HepG2 (cell line): Measurements from ENCODE around the gene SLC16A7. TPM values are rescaled to one million over a fixed set of nuclear protein-coding genes. Genes with fewer than 3 reads are reported as not detected.

Experiments
- ATAC-seq: fragments of 200-7000 bp; cut with Tn5 transposase; 3 replicates; pipeline ENCODE4 v1.9.1; 2020; ENCODE audit warnings: mild to moderate bottlenecking, moderate library complexity
- BruUV-seq: library from RNA; stranded (reverse); fragments of 400-500 nt; replicated peaks from 2 replicates; lab custom pipeline; 2021; lab: Mats Ljungman, UMichigan
- CTCF ChIA-PET: fragments of 300-600 bp; formaldehyde crosslinking; extraction: SDS; loops from one replicate; lab custom pipeline; 2021; ENCODE audit warnings: low total read pairs, inconsistent platforms, low intra/inter-chr PET ratio; lab: Yijun Ruan, JAX
- POLR2A ChIA-PET: fragments of 350-600 bp; sonication (Branson Sonifier 250); formaldehyde crosslinking; loops from one replicate; lab custom pipeline; 2020; ENCODE audit warnings: antibody characterized with exemption, inconsistent platforms; lab: Yijun Ruan, JAX
- DNase-seq: peaks from one replicate; pipeline ENCODE4 v3.0.0-alpha.2; 2015; ENCODE audit warnings: low spot score
- FAIRE-seq: peaks from 3 replicates; lab custom pipeline; 2011; peaks lifted over from hg19 to GRCh38; lab: Jason Lieb, UNC
- H2AFZ ChIP-seq: one replicate; pipeline ENCODE4 v1.6.1; 2011; ENCODE audit warnings: low read length, inconsistent platforms
- H3K27ac ChIP-seq: fragments of 300-600 bp; 3 replicates; pipeline ENCODE4 v1.8.0; 2011; ENCODE audit warnings: mixed run types, mild to moderate bottlenecking, mixed read lengths, low read length, inconsistent platforms; ENCODE audit not compliant: insufficient read depth; ENCODE audit errors: extremely low read length
- H3K27me3 ChIP-seq, 2 experiments: fragments of 200-600 bp in 1 of 2; 2 replicates in 1 of 2; 3 replicates in 1 of 2; pipeline versions ENCODE4 v1.6.0 to v1.8.0; 2011; ENCODE audit warnings: low read length in 2 of 2, mild to moderate bottlenecking in 2 of 2, moderate library complexity in 2 of 2, inconsistent platforms in 1 of 2; ENCODE audit not compliant: insufficient read depth in 2 of 2, control insufficient read depth in 1 of 2
- H3K36me3 ChIP-seq, 2 experiments: fragments of 200-600 bp in 1 of 2; replicated peaks in 1 of 2; 2 replicates in 1 of 2; 3 replicates in 1 of 2; pipeline versions ENCODE4 v1.5.1 to v1.8.0; 2011; ENCODE audit warnings: low read length in 2 of 2, inconsistent platforms in 1 of 2; ENCODE audit not compliant: insufficient read depth in 2 of 2, control insufficient read depth in 1 of 2
- H3K4me1 ChIP-seq: 2 replicates; pipeline ENCODE4 v1.5.1; 2012; ENCODE audit warnings: low read length, inconsistent platforms; ENCODE audit not compliant: insufficient read depth
- H3K4me2 ChIP-seq: 2 replicates; pipeline ENCODE4 v1.6.0; 2011; ENCODE audit warnings: low read depth, low read length, inconsistent platforms
- H3K4me3 ChIP-seq, 3 experiments: fragments of 200-600 bp in 1 of 3; sonication (generic), shearing (Covaris generic) in 1 of 3; replicated peaks in 1 of 3; 2 replicates each; pipeline ENCODE4 v1.5.1; 2011 to 2016; ENCODE audit warnings: low read length in 3 of 3, inconsistent platforms in 2 of 3, low read depth in 2 of 3, mild to moderate bottlenecking in 2 of 3, control low read depth in 1 of 3, mixed read lengths in 1 of 3; ENCODE audit not compliant: insufficient read depth in 1 of 3
- H3K79me2 ChIP-seq: one replicate; pipeline ENCODE4 v1.6.1; 2011; ENCODE audit warnings: low read length, inconsistent platforms; ENCODE audit not compliant: insufficient read depth
- H3K9ac ChIP-seq: 2 replicates; pipeline ENCODE4 v1.6.0; 2011; ENCODE audit warnings: mild to moderate bottlenecking, low read depth, low read length, inconsistent platforms; ENCODE audit not compliant: insufficient read depth
- H3K9me3 ChIP-seq: 2 replicates; pipeline ENCODE4 v1.5.1; 2012; ENCODE audit warnings: mild to moderate bottlenecking, low read length
- H4K20me1 ChIP-seq: 2 replicates; pipeline ENCODE4 v1.6.0; 2011; ENCODE audit warnings: inconsistent platforms, mild to moderate bottlenecking, low read length, moderate library complexity; ENCODE audit not compliant: insufficient read depth
- CAMTA2 ChIP-seq: sonication (generic); formaldehyde crosslinking; IDR thresholded peaks from 2 replicates; pipeline ENCODE4 v1.4.0; 2020; ENCODE audit warnings: mild to moderate bottlenecking, missing genetic modification reagents, borderline replicate concordance
- CENPX ChIP-seq: sonication (generic); formaldehyde crosslinking; IDR thresholded peaks from 2 replicates; pipeline ENCODE4 v1.9.0; 2021; ENCODE audit warnings: mild to moderate bottlenecking, missing genetic modification reagents, moderate library complexity
- HMG20A ChIP-seq: IDR thresholded peaks from 2 replicates; pipeline ENCODE4 v1.6.1; 2016; ENCODE audit warnings: borderline replicate concordance
- NR2F6 ChIP-seq, 2 experiments: IDR thresholded peaks; 2 replicates each; pipeline ENCODE4 v1.6.1; 2016; ENCODE audit warnings: antibody characterized with exemption in 1 of 2, mild to moderate bottlenecking in 1 of 2
- PHF20 ChIP-seq: sonication (generic); formaldehyde crosslinking; IDR thresholded peaks from 2 replicates; pipeline ENCODE4 v1.5.0; 2020; ENCODE audit warnings: mild to moderate bottlenecking, missing genetic modification reagents
- SNRNP70 ChIP-seq: fragments of 200-400 bp; formaldehyde crosslinking; IDR thresholded peaks from 2 replicates; pipeline ENCODE4 v1.6.1; 2017; ENCODE audit warnings: mild to moderate bottlenecking, low read depth, low read length, moderate library complexity
- THAP11 ChIP-seq: IDR thresholded peaks from 2 replicates; pipeline ENCODE4 v1.6.1; 2016; ENCODE audit warnings: missing biosample characterization, missing genetic modification reagents
- ZMAT3 ChIP-seq: sonication (generic); formaldehyde crosslinking; conservative IDR thresholded peaks from 2 replicates; pipeline ENCODE4 v1.7.0; 2021; ENCODE audit warnings: missing genetic modification reagents
- ZNF234 ChIP-seq: sonication (generic); formaldehyde crosslinking; conservative IDR thresholded peaks from 2 replicates; pipeline ENCODE4 v1.5.1; 2020; ENCODE audit warnings: mild to moderate bottlenecking, missing genetic modification reagents
- WGBS: methylation state at CpG from one replicate; pipeline ENCODE4 v1.1.6; 2017; ENCODE audit warnings: low lambda C conversion rate; 5-methylcytosine and 5-hydroxymethylcytosine counted together
- in situ Hi-C: cut with HindIII; loops from 2 replicates; pipeline ENCODE4 v1.10.0; 2017; ENCODE audit warnings: low pct_unique_long_range_greater_than_20kb; ENCODE audit not compliant: extremely low pct_ligation_motif_present
- intact Hi-C: fragments of 100-400 bp; cut with micrococcal nuclease; formaldehyde crosslinking; loops from one replicate; pipeline ENCODE4 v1.10.0; 2022; ENCODE audit not compliant: unreplicated experiment
- polyA plus RNA-seq, 8 experiments: library from polyadenylated mRNA; depleted of rRNA in 3 of 8; stranded (reverse) in 7 of 8; unstranded in 1 of 8; fragments of >200 nt; fragmentation: Illumina TruSeq in 4 of 8; extraction: Trizol in 4 of 8; gene quantifications; 2 replicates each; pipeline versions ENCODE4 v1.2.1 to v1.2.3, GENCODE V29; 2011 to 2016; ENCODE audit warnings: low read depth in 4 of 8, missing spikeins in 1 of 8, mixed read lengths in 1 of 8; ENCODE audit not compliant: insufficient read depth in 1 of 8
- total RNA-seq, 5 experiments: library from RNA; depleted of rRNA; stranded (reverse); fragments of >200 nt; fragmentation: Illumina TruSeq; extraction: Trizol; gene quantifications; 2 replicates each; pipeline ENCODE4 v1.2.3, GENCODE V29; 2016; ENCODE audit warnings: low read depth in 1 of 5
- TF ChIP-seq, protein P1 (sequence below): sonication (generic); formaldehyde crosslinking; IDR thresholded peaks from 2 replicates; pipeline ENCODE4 v1.4.0; 2020; ENCODE audit warnings: mild to moderate bottlenecking, missing genetic modification reagents

SLC16A7 gene
- total and polyA plus RNA-seq, 2 of the 13 experiments (the other 11 are each of a cell fraction or from before 2014, with no cell fraction given): 1.3 to 1.6 TPM

DNA sequence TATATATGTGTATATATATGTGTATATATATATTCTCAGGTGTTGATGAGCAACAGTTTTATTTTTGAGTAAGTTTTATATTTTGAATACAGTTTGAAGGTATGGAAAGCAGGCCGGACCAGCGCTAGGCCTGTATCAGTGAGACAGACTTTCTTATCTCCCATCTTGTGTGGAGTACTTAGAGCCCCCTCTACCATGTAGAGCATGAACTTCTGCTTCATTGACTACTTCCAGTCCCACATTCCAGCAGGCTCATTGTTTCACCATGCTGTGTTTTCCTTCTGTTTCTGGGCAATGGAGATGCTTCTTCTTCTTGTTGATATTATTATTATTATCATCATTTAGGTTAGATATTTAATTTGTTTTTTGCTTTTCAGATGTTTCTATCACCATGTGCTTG lies 76.4 kb downstream of the SLC16A7 start (continued):
- TF ChIP-seq, protein P1, sequence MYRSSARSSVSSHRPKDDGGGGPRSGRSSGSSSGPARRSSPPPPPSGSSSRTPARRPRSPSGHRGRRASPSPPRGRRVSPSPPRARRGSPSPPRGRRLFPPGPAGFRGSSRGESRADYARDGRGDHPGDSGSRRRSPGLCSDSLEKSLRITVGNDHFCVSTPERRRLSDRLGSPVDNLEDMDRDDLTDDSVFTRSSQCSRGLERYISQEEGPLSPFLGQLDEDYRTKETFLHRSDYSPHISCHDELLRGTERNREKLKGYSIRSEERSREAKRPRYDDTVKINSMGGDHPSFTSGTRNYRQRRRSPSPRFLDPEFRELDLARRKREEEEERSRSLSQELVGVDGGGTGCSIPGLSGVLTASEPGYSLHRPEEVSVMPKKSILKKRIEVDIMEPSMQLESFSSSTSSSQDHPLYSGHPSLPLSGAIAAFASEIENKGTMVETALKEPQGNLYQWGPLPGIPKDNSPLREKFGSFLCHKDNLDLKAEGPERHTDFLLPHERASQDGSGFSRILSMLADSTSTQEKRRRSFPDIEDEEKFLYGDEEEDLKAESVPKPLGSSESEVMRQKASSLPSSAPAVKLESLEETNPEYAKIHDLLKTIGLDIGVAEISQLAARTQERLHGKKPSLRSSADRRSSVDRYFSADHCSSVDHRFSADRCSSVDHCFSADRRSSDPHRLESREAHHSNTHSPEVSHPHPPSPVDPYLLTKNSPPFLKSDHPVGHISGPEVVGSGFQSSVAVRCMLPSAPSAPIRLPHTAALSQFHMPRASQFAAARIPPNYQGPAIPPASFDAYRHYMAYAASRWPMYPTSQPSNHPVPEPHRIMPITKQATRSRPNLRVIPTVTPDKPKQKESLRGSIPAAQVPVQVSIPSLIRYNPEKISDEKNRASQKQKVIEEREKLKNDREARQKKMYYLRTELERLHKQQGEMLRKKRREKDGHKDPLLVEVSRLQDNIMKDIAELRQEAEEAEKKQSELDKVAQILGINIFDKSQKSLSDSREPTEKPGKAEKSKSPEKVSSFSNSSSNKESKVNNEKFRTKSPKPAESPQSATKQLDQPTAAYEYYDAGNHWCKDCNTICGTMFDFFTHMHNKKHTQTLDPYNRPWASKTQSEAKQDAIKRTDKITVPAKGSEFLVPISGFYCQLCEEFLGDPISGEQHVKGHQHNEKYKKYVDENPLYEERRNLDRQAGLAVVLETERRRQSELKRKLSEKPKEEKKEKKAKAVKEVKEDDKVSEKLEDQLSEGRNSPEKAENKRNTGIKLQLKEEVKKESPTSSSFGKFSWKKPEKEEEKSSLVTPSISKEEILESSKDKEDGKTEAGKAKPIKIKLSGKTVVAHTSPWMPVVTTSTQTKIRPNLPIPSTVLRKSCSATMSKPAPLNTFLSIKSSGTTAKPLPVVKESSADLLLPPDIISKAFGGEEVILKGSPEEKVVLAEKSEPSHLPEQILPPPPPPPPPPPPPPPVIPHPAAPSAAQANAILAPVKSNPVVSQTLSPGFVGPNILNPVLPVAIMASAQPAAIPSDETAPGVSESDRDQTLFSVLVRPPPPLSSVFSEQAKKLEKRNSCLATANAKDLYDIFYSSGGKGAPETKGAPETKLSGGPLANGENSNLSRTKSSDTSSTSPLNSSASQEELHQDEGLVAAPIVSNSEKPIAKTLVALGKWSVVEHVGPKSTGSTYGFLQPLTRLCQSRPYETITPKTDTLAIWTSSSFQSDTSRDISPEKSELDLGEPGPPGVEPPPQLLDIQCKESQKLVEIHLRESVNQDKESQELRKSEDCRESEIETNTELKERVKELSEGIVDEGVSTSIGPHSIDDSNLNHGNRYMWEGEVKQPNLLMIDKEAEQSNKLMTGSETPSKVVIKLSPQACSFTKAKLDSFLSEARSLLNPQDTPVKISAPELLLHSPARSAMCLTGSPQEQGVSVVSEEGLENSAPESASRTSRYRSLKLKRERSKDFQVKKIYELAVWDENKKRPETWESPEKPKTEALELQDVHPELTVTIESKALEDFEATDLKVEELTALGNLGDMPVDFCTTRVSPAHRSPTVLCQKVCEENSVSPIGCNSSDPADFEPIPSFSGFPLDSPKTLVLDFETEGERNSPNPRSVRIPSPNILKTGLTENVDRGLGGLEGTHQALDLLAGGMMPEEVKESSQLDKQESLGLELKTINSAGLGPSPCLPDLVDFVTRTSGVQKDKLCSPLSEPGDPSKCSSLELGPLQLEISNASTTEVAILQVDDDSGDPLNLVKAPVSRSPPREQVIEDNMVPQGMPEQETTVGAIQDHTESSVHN (CRISPR knock-in tag): no peak
- TF ChIP-seq CENPX (CRISPR knock-in tag): no peak

DNA sequence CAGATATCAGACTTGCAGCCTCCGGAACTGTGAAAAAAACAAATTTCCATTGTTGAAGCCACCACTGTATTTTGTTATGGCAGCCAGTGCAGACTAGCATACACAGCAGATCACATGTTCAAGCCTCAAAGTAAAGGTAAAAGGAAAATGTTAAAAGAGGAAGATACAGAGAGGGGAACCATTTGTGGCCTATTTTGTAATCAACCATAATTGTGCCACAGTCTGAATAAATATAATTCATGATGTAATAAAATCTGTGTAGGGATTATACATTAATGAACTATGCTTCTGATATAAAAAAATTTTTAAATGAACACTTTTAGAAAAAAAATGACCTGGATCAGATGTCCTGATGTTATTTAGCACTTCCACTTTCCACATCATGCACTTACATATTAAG lies 79.6 kb downstream of the SLC16A7 start:
- DNase-seq (no peak), ATAC-seq (no peak), FAIRE-seq (no peak)
- H2AFZ ChIP-seq: no peak overlapping the region
- no peak overlapping the region for H3K27ac ChIP-seq
- no peaks in the 10 kb centered on the region for H3K79me2 ChIP-seq
- no peaks in the 10 kb centered on the region for H3K36me3 ChIP-seq
- H4K20me1 ChIP-seq: no peaks in the 10 kb centered on the region
- no peak overlapping the region for H3K4me3 ChIP-seq
- H3K9ac ChIP-seq: no peak overlapping the region
- H3K4me1 ChIP-seq: no peaks in the 10 kb centered on the region
- POLR2A ChIA-PET: no interaction called here
- no TSS peak for BruUV-seq
- H3K4me2 ChIP-seq: no peak overlapping the region
- in situ Hi-C loops (no loop called here), intact Hi-C loops (no loop called here)
- H3K27me3 ChIP-seq: no peaks in the 10 kb centered on the region
- 59% methylated on average over 1 of the region's 1 CpG for WGBS
- TF ChIP-seq ZMAT3 (CRISPR knock-in tag) (no peak), SNRNP70 (no peak), PHF20 (CRISPR knock-in tag) (no peak), HMG20A (CRISPR knock-in tag) (no peak), NR2F6 (IDR thresholded peaks at IDR 0.05) (no peak), NR2F6 (CRISPR knock-in tag; IDR thresholded peaks at IDR 0.05) (no peak), THAP11 (CRISPR knock-in tag) (no peak), ZNF234 (no peak), CAMTA2 (CRISPR knock-in tag) (no peak)
- peaks cover 31% of the 10 kb centered on the region for H3K9me3 ChIP-seq
- CTCF ChIA-PET: no interaction called here
